Uterus (tissue), 4 donors: ENCODE data around the gene CHTOP. TPM values are rescaled to one million over a fixed set of nuclear protein-coding genes. Genes with fewer than 3 reads are reported as not detected.

Experiments used
- microRNA-seq: library from miRNA; unstranded; fragments of <30 nt; microRNA quantifications from one replicate; pipeline ENCODE4, GENCODE V29; 2016; ENCODE audit warnings: borderline microRNAs expressed, borderline replicate concordance
- small RNA-seq: library from RNA; depleted of rRNA; stranded (forward); fragments of <200 nt; gene quantifications from one replicate; pipeline ENCODE3, GENCODE V24; 2016
- total RNA-seq, 4 donors: library from RNA; depleted of rRNA in 3 of 4; stranded (reverse); fragments of >200 nt in 3 of 4; gene quantifications; one replicate each; pipeline versions ENCODE4 v1.1.0 to v1.2.4, GENCODE V29; 2014 to 2023
- donor health status: DM: yes; HTN: yes; CAD: no.

Gene CHTOP
- total RNA-seq, 4 donors from 2014 or later, result 43.8 to 91.0 (median 70.8) TPM

Small RNA genes within 50 kb of the gene (microRNA-seq; reads per million reads assigned to microRNA genes)
- not detected for gene MIR8083

Small RNA genes within 50 kb of the gene (small RNA-seq; reads per million reads assigned to genes)
- gene MIR8083, result not detected

Other genes starting within 250 kb of the CHTOP start
- gene S100A8, start 243.0 kb upstream of the CHTOP start, total RNA-seq, result 10 to 100 TPM in 2 of 4 donors, 1 to 10 TPM in 1, not detected in 1; 5.4 to 25.2 (median 24.7) TPM
- gene S100A7A, start 217.5 kb upstream of the CHTOP start, total RNA-seq, result not detected
- gene S100A7, start 173.4 kb upstream of the CHTOP start, total RNA-seq, result 1 to 10 TPM in 1 of 4 donors, not detected in 3; 3.5 TPM
- 100 to 1,000 TPM in 3 of 4 donors, 10 to 100 TPM in 1; 55.5 to 729 (median 448) TPM for gene S100A6, start 98.1 kb upstream of the CHTOP start, total RNA-seq
- gene S100A5, start 93.1 kb upstream of the CHTOP start, total RNA-seq, result not detected
- gene S100A4, start 88.3 kb upstream of the CHTOP start, total RNA-seq, result 100 to 1,000 TPM in 3 of 4 donors, 10 to 100 TPM in 1; 58.9 to 226 (median 155) TPM
- gene S100A3, start 84.8 kb upstream of the CHTOP start, total RNA-seq, result 1 to 10 TPM in 2 of 4 donors, not detected in 2; 1.2 to 3.7 TPM
- gene S100A2, start 68.2 kb upstream of the CHTOP start, total RNA-seq, result 1 to 10 TPM in 2 of 4 donors, not detected in 2; 2.1 to 2.7 TPM
- 100 to 1,000 TPM in 1 of 4 donors, 10 to 100 TPM in 3; 57.4 to 122 (median 72.1) TPM for gene S100A16, start 20.9 kb upstream of the CHTOP start, total RNA-seq
- 1 to 10 TPM in 1 of 4 donors, under 1 TPM in 1, not detected in 2; 0.29 to 6.2 TPM for gene S100A14, start 17.7 kb upstream of the CHTOP start, total RNA-seq
- 100 to 1,000 TPM in 2 of 4 donors, 10 to 100 TPM in 2; 25.9 to 269 (median 126) TPM for gene S100A13, start 6.6 kb upstream of the CHTOP start, total RNA-seq
- gene S100A1, start 5.6 kb upstream of the CHTOP start, total RNA-seq, result 1 to 10 TPM in 1 of 4 donors, not detected in 3; 3.8 TPM
- 100 to 1,000 TPM in 1 of 4 donors, 10 to 100 TPM in 3; 35.5 to 101 (median 71.3) TPM for gene SNAPIN, start 24.6 kb downstream of the CHTOP start, total RNA-seq
- 100 to 1,000 TPM in 3 of 4 donors, 10 to 100 TPM in 1; 82.7 to 252 (median 111) TPM for gene ILF2, start 36.9 kb downstream of the CHTOP start, total RNA-seq
- 10 to 100 TPM; 34.1 to 74.0 (median 50.8) TPM for gene NPR1, start 44.6 kb downstream of the CHTOP start, total RNA-seq
- 10 to 100 TPM; 35.9 to 70.1 (median 61.3) TPM for gene INTS3, start 94.0 kb downstream of the CHTOP start, total RNA-seq
- 100 to 1,000 TPM in 1 of 4 donors, 10 to 100 TPM in 3; 12.9 to 364 (median 36.7) TPM for gene SLC27A3, start 141.3 kb downstream of the CHTOP start, total RNA-seq